ENCODE results near the gene TMC8. TPM values are rescaled to one million over a fixed set of nuclear protein-coding genes. Genes with fewer than 3 reads are reported as not detected.

TMC8 gene
- total and polyA plus RNA-seq, 2 of the 8 experiments (the other 6 are each of a cell fraction or from before 2014, with no cell fraction given) = 1.00 to 2.8 TPM

DNA sequence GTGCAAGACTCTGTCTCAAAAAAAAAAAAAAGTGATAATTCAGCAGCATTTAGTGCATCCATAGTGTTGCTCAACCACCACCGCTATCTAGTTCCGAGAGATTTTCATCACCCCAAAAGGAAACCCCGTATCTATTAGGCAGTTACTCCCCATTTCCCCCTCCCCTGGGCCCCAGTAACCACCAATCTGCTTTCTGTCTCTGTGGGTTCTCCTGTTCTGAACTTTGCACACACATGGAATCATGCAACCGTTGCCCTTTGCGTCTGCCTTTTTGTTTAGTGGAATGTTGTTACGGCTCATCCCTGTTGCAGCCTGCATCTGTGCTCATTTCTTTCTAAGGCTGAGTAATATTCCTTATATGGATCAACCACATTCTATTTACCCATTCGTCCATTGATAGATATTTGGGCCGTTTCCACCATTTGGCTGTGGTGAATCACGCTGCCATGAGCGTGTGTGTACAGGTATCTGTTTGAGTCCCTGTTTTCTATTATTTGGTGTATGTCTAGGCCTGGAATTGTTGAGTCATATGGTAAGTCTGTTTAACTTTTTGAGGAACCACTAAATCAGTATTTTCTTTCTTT is 29.1 kb downstream of the TMC8 start:
- Histone ChIP-seq H4K20me1 (replicated peaks in 1 of 2; ENCODE audit: control insufficient read depth in 1 of 2, insufficient read depth in 2 of 2, low read length in 2 of 2) (no peaks in the 10 kb centered on the region), H3K9ac (replicated peaks in 1 of 4; ENCODE audit: extremely low read depth in 1 of 4, low read depth in 3 of 4, low read length in 3 of 4) (no peak overlapping the region), H3K36me3 (ENCODE audit: control insufficient read depth in 2 of 4, insufficient read depth in 4 of 4, low read length in 3 of 4) (no peaks in the 10 kb centered on the region), H2BK15ac (ENCODE audit: low read length) (no peak overlapping the region), H3K4me3 (ENCODE audit: extremely low read depth in 1 of 4, insufficient read depth in 2 of 4, low read depth in 3 of 4, low read length in 4 of 4) (no peak overlapping the region), H3K56ac (replicated peaks; ENCODE audit: insufficient read length, low read depth, low read length) (no peak overlapping the region), H2BK120ac (replicated peaks; ENCODE audit: low read depth, low read length) (no peak overlapping the region), H4K91ac (replicated peaks; ENCODE audit: insufficient read length, low read length) (no peak overlapping the region), H3K23me2 (ENCODE audit: low read depth, low read length) (no peaks in the 10 kb centered on the region), H3K79me2 (ENCODE audit: control insufficient read depth in 1 of 2, insufficient read depth in 2 of 2, low read length in 2 of 2) (no peaks in the 10 kb centered on the region), H3K9me3 (ENCODE audit: insufficient read depth in 2 of 2, low read depth in 1 of 2, low read length in 1 of 2) (no peaks in the 10 kb centered on the region), H3K79me1 (ENCODE audit: low read depth, low read length) (no peaks in the 10 kb centered on the region), H2BK20ac (ENCODE audit: low read length) (no peak overlapping the region), H4K5ac (ENCODE audit: insufficient read length, low read depth, low read length) (no peak overlapping the region), H4K8ac (ENCODE audit: extremely low read depth, insufficient read depth, low read length) (no peak overlapping the region), H3K14ac (ENCODE audit: insufficient read length) (no peak overlapping the region), H3K27me3 (replicated peaks in 1 of 4; ENCODE audit: control insufficient read depth in 3 of 4, extremely low read depth in 1 of 4, insufficient read depth in 3 of 4, low read length in 3 of 4) (no peaks in the 10 kb centered on the region), H3K23ac (ENCODE audit: insufficient read length) (no peak overlapping the region), H3K4ac (replicated peaks; ENCODE audit: insufficient read length, low read depth, low read length) (no peak overlapping the region), H2BK12ac (ENCODE audit: low read depth, low read length) (no peak overlapping the region), H2AK5ac (ENCODE audit: low read depth, low read length) (no peak overlapping the region), H3K4me1 (replicated peaks in 1 of 4; ENCODE audit: control insufficient read depth in 3 of 4, insufficient read depth in 4 of 4, low read length in 3 of 4) (no peaks in the 10 kb centered on the region), H3K18ac (ENCODE audit: extremely low read depth, low read length) (no peak overlapping the region), H2AFZ (ENCODE audit: low read length) (no peak overlapping the region), H2BK5ac (ENCODE audit: low read depth, low read length) (no peak overlapping the region), H3K27ac (ENCODE audit: low read depth, low read length) (no peak overlapping the region), H3K4me2 (ENCODE audit: insufficient read depth in 1 of 2, low read depth in 2 of 2, low read length in 2 of 2) (no peak overlapping the region)
- no peak for DNase-seq (ENCODE audit: low read depth in 1 of 2, low spot score in 2 of 2)
- ChIA-PET POLR2A (ENCODE audit: partially characterized antibody) (interaction anchor here (0.6 kb wide), 1 partner anchor 14 kb away, joined by 4 read pairs; no protein-coding TSS in a partner anchor), CTCF (ENCODE audit: partially characterized antibody) (no interaction called here)
- 95% methylated on average over 10 of the region's 10 CpGs; no CpG with 5 or more reads in 1 of the 2 experiments for WGBS, 2 experiments (ENCODE audit: extremely low coverage in 1 of 2, insufficient coverage in 1 of 2, insufficient read length in 1 of 2, insufficient replicate concordance in 2 of 2, low coverage in 1 of 2, low lambda C conversion rate in 2 of 2, missing lambda C conversion rate in 1 of 2)
- no peak for FAIRE-seq
- TF ChIP-seq BACH1 (IDR thresholded peaks at IDR 0.05; ENCODE audit: low read length) (no peak), TBP (IDR thresholded peaks at IDR 0.05; ENCODE audit: low read depth, low read length) (no peak), CTBP2 (IDR thresholded peaks at IDR 0.05; ENCODE audit: borderline replicate concordance, insufficient read depth, insufficient read length, low read length) (no peak), NRF1 (IDR thresholded peaks at IDR 0.05; ENCODE audit: low read depth, low read length) (no peak), GTF2F1 (IDR thresholded peaks at IDR 0.05; ENCODE audit: borderline replicate concordance, low read depth, low read length) (no peak), CREB1 (IDR thresholded peaks at IDR 0.05) (no peak), ATF3 (IDR thresholded peaks at IDR 0.05; ENCODE audit: insufficient read depth, low read depth, low read length) (no peak), SAP30 (IDR thresholded peaks at IDR 0.05; ENCODE audit: insufficient read depth, insufficient replicate concordance, low read length) (no peak), RFX5 (IDR thresholded peaks at IDR 0.05; ENCODE audit: borderline replicate concordance, low read depth, low read length) (no peak), ASH2L (IDR thresholded peaks at IDR 0.05; ENCODE audit: low read length) (no peak), PHF8 (conservative IDR thresholded peaks at IDR 0.05; ENCODE audit: low read depth, low read length) (no peak)
- TF ChIP-seq, protein P1, sequence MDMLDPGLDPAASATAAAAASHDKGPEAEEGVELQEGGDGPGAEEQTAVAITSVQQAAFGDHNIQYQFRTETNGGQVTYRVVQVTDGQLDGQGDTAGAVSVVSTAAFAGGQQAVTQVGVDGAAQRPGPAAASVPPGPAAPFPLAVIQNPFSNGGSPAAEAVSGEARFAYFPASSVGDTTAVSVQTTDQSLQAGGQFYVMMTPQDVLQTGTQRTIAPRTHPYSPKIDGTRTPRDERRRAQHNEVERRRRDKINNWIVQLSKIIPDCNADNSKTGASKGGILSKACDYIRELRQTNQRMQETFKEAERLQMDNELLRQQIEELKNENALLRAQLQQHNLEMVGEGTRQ (IDR thresholded peaks at IDR 0.05; ENCODE audit: low read length) = no peak

All from H1 (cell line).